Measurements from ENCODE around the gene SGK1.

DNA sequence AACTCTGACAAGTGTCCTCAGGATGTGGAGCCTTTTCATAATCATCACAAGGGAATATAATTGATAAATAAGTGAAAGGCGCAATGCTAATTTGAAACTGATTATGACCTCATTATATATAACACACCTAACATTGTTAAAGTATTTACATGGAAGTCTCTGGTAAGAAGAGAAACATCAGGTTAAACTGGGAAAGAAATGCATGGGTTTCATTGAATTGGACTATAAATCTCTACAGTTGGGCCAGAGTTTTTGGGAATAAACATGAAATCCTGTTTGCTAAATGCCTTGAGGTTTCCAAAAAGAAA lies 1.0 kb upstream of the SGK1 start:
- TF ChIP-seq, protein P1, sequence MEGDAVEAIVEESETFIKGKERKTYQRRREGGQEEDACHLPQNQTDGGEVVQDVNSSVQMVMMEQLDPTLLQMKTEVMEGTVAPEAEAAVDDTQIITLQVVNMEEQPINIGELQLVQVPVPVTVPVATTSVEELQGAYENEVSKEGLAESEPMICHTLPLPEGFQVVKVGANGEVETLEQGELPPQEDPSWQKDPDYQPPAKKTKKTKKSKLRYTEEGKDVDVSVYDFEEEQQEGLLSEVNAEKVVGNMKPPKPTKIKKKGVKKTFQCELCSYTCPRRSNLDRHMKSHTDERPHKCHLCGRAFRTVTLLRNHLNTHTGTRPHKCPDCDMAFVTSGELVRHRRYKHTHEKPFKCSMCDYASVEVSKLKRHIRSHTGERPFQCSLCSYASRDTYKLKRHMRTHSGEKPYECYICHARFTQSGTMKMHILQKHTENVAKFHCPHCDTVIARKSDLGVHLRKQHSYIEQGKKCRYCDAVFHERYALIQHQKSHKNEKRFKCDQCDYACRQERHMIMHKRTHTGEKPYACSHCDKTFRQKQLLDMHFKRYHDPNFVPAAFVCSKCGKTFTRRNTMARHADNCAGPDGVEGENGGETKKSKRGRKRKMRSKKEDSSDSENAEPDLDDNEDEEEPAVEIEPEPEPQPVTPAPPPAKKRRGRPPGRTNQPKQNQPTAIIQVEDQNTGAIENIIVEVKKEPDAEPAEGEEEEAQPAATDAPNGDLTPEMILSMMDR (IDR thresholded peaks at IDR 0.05), result no peak
- TF ChIP-seq POLR2A (IDR thresholded peaks at IDR 0.05) (no peak), POLR2AphosphoS5 (IDR thresholded peaks at IDR 0.05) (no peak)

Data from breast epithelium (tissue), 3 donors.